Hematopoietic multipotent progenitor cell (in vitro differentiated cells): ENCODE results near the gene PFKL. TPM values are rescaled to one million over a fixed set of nuclear protein-coding genes. Genes with fewer than 3 reads are reported as not detected.

Source experiments
- DNase-seq, 3 donors: peaks; one replicate each; pipeline ENCODE4 v3.0.0-alpha.2; 2011 to 2015; ENCODE audit warnings: low read depth in 2 of 3, low spot score in 2 of 3
- total RNA-seq: library from RNA; depleted of rRNA; stranded (reverse); fragments of >200 nt; gene quantifications from one replicate; pipeline ENCODE4 v1.2.3, GENCODE V29; 2012

The PFKL gene
- total RNA-seq, 1 donor: 278 TPM

DNA sequence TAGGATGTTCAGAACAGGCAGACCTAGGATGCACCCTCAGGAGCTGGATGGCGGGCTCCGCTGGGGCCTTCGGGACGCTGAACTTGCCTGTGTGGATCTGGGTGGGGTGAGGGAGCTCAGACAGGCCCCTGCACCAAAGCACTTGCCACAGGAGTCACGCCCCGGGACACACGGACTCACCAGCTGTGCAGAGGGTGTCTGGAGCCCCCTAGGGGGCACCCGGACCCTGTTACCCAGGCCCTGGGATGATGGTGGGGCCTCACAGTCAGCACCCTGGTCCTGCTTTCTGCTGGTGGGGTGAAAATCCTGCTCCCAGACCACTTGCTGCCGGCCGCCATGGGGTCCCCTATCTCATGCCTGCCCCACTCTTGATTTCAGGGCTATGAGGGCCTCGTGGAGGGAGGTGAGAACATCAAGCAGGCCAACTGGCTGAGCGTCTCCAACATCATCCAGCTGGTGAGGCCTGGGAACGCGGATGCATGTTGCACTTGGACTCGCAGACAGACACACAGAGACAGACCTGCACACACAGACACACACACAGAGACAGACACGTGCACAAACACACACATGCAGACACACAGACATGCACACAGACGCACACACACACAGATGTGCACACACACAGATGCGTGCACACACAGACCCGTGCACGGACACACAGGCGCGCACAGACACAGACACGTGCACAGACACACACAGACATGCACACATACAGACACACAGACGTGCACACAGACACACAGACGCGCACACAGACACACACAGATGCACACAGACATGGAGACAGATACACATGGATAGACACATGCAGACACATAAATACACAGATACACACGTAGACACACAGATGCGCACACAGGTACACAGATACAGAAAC is 11.0 kb downstream of the PFKL start:
- no peak for DNase-seq

DNA sequence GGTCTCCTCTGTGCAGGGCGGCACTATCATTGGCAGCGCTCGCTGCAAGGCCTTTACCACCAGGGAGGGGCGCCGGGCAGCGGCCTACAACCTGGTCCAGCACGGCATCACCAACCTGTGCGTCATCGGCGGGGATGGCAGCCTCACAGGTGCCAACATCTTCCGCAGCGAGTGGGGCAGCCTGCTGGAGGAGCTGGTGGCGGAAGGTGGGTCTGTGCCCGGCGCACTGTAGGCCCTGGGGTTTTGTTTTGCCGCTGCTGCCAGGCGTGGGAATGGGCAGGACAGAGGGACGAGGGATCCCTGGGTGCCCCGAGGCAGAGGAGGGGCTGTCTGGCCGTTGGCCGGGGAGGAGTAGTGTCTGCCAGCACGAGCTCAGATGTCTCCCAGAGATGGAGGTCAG is 12.2 kb downstream of the PFKL start:
- DNase-seq: no peak

DNA sequence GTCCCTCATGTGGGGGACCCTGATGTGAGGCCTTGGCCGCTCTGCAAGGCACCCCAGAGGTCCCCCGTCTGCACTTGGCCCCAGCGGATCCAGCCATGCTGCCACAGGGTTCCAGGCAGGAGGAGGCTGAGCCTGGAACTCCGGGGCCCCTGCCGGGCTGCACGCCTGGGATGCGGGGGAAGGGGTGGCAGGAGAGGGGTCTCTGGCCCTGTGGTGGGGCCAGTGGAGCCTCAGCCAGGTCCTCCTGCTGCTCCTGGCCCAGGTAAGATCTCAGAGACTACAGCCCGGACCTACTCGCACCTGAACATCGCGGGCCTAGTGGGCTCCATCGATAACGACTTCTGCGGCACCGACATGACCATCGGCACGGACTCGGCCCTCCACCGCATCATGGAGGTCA is 12.9 kb downstream of the PFKL start:
- DNase-seq: no peak

DNA sequence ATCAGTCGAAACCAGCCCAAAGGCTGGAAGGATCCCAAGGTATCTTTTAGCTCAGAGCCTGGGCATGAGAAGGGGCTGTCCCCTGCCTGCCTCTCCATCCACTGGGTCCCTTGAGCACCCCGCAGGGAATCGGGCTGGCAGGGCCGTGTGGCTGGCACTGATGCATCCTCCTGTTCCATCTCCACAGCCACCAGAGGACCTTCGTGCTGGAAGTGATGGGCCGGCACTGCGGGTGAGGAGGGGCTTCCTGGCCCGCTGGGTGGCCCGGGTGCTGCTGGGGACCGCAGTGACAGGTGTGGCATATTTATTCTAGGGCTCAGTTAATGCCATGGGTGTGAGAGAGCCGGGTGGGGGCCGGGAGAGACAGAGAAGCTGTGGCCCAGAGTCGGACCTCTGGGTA is 13.6 kb downstream of the PFKL start:
- DNase-seq: no peak

DNA sequence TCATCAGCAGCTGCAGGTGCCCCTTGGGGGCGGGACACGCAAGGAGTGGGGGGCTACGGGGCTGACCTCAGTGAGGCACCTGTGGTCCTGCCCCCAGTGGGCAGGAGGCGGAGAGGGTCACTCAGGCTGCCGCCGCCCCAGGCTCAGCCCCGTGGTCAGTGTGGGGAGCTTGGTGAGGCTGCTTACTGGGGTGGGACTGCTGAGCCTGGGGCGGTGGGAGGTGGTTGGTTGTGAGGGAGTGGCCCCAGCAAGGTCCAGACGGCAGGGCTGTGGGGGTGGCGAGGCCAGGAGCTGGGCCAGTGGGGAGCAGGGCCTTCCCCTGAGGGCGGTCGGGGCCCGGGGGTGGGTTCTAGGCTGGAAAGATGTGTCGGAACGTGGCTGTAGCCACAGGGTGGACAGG is 14.3 kb downstream of the PFKL start:
- DNase-seq: no peak

DNA sequence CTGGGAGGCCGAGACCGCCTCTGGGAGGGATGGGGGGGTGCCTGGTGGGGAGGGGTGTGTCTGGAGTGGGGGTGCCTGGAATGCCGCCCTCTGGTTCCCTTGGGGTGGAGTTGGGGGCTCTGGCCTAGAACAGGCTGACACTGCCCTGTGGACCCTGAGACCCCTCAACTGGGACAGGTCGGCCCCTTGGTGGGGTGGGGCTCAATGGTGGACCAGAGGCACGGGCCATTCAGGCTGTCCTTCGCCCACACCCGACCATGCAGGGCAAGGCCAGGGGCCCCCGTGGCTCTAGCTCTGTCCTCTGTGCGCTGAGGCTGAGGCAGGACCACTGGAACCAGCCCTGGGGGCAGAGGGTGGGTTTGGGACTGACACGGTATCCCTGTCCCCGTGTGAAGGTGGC is 14.7 kb downstream of the PFKL start:
- no peak for DNase-seq

DNA sequence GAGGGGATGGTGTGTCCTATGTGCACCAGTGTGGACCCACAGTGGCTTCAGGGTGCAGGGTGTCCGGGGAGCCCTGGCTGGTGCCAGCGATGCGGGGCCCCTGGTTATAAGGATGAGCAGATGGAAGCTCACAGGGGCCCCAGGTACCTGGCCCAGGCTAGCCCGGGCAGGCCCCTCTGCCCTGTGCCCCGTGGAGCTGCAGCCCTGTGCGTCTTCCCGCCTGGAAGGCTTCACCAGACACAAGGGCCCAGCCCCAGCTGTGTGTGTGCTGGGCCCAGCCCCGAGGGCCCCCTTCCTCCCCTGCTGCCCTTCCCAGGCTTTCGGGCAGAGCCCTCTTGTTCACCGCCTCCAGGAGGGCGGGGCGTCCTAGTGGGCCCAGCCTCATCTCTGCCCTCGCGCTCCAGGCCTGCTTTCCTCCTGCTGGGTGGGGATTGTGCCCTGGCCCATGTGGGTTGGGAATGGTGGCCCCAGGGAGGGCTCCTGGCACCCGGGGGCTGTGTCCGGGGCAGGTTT is 15.9 kb downstream of the PFKL start:
- DNase-seq: no peak

DNA sequence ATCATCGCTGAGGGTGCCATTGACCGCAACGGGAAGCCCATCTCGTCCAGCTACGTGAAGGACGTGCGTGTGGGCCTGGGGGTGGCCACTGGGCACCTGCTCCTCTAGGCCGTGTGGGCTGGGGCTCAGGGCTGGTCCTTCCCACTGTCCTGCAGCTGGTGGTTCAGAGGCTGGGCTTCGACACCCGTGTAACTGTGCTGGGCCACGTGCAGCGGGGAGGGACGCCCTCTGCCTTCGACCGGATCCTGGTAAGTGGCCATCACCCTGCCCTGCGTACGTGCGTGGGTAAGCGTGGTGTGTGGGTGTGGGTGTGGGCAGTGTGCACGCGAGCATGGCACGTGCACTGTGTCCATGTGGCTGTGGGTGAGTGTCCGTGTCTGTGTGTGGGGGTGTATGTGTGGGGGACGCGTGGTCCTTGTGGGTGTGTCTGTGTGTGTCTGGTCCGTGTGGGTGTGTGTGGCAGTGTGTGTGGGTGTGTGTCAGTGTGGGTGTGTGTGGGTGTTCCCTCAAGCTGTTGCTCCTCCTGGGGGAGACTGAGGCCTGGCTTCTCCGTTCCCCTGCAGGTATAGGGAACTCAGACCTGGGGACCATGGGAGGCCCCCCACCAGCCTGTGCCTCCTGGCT is 16.5 kb downstream of the PFKL start:
- no peak for DNase-seq

DNA sequence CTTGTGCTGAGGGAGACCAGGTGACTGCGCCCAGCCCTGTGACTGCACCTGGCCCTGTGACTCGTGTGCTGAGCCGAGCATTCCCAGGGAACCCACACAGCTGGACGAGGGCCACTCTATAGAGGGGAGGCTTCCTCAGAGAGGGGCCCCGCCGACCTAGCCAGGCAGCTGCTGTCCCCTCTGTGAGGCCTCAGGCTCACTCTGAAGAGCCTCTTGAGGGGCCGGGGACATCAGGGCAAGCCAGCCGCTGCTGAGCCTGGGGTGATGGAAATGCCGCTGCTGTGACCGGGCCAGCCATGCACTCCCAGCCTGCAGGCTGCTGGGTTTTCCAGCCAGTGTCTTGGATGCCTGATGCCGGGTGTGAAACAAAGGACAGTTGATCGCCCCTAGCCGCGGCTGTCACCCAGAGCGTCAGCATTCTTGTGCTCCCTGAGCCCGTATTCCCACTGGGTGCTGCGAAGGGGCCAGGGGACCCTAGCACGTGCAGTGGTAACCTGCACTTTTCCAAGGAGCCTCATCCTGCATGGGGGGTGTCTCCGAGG is 17.5 kb downstream of the PFKL start:
- no peak for DNase-seq

DNA sequence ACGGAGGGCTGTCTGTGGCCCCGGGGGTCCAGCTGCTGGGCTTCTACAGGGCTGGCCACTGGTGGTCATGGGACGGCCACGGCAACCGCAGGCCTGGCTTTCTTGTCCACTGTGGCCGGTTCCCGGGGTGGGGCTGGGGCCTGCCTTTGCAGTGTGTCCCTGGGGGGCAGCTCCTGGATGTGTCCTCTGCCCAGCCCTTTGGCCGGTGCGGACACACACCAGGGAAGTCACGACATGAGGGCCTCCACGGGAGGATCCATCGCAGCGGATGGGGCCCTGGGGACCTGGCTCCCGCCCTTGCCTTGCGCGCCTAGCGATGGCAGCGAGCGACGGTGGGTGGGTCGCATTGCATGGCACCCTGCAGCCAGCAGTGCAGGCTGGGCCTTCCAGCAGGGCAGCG is 18.0 kb downstream of the PFKL start:
- no peak for DNase-seq

DNA sequence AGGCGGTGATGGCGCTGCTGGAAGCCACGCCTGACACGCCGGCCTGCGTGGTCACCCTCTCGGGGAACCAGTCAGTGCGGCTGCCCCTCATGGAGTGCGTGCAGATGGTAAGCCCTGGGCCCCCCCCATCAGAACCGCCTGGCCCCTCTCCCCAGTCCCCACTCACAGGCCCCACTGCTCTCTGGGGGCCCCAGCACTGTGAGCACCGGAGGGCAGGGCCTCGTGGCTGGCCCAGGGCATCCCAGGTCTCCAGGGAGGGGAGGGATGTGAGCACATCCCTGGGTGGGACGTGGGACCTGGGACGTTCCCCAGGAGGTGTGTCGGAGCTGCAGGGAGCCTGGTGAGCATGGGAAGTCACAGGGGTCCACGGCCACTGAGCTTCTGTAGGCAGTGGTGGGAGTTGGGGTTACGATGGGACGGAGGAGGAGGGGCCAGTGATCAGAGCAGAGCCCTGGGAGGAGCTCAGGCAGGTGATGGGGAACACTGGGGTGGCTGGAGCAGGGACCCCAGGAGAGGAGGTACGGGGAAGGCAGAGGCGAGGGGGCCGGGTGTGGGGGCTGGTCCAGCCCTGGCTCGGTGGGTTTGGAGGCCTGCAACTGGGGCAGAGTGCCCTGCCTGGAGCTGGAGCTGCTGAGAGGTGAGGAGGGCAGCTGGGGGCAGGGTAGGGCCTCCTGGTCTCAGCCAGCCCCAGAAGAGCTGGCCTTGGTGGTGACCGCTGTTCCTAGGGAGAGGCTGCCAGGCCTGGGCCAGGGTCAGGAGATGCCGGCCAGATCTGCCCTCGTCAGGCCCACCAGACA is 18.8 kb downstream of the PFKL start:
- no peak for DNase-seq

DNA sequence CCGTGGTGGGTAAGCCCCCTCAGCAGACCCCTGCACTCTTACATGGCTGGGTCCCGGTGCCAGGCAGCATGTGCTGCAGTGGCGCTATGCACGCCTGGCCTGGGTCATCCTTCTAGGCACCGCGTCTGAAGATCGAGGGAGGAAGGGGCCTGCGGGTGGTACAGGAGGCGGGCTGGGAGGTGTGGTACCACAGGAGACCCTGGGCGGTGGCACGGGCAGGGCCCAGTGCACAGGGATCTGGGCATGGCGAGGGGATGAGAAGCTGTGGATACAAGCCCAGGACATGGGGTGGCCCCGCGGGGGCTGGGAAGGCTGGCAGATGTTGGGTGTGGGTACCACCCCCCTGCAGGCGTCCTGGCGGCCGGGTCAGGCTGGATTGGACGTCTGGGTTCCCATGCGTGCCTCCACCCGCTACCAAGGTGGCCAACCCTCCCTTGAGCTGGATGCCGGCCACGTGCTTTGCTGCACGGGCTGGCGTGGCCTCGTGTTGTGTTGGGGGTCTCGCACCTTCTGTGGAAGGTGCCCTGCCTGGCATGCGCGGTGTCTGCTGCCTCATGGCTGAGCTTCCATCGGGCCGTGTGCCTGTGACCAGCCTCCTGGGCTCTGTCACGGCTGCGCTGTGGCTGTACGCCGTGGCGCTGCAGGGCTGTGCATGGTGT is 19.7 kb downstream of the PFKL start:
- no peak for DNase-seq

DNA sequence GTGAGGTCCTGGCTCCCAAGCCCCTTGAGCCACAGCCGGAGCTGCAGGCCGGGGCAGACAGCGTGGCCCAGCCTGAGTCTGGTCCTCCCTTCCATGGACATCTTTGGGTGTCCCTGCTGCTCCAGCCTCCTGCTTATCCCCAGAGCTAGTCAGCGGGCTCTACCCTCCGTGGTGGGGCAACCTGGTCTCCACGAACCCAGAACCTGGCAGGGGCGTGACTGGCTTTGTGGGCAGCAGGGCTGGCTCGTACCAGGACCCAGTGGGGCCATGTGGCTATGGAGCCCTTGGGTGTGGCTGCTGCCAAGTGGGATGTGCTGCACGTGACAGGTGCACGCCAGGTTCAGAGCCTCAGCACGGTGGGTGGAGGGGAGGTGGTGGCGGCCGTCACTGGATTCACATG is 21.0 kb downstream of the PFKL start:
- no peak for DNase-seq

DNA sequence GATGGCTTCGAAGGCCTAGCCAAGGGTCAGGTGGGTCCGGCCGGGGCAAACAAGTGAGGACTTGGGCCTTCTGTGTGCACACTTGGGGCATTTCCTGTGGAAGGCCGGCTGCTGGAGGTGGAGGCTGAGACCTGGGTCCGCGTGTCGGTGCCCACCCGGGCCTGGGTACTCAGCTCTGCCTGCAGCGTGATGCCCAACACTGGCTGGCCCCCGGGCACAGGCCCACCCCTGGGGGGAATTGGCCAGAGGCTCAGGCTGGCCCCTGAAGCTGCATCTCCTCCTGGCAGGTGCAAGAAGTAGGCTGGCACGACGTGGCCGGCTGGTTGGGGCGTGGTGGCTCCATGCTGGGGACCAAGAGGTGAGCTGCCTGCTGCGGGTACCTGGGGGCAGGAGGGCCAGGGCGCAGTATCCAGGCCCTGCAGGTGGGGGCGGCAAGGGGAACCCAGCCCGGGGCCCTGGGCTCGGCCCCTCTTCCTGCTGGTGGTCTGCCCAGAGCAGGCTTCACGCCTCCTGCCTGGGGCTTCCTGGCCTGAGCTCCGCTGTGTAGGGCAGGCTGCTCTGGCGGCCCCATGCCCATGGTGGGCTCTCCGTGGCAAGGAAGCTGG is 22.1 kb downstream of the PFKL start:
- no peak for DNase-seq

DNA sequence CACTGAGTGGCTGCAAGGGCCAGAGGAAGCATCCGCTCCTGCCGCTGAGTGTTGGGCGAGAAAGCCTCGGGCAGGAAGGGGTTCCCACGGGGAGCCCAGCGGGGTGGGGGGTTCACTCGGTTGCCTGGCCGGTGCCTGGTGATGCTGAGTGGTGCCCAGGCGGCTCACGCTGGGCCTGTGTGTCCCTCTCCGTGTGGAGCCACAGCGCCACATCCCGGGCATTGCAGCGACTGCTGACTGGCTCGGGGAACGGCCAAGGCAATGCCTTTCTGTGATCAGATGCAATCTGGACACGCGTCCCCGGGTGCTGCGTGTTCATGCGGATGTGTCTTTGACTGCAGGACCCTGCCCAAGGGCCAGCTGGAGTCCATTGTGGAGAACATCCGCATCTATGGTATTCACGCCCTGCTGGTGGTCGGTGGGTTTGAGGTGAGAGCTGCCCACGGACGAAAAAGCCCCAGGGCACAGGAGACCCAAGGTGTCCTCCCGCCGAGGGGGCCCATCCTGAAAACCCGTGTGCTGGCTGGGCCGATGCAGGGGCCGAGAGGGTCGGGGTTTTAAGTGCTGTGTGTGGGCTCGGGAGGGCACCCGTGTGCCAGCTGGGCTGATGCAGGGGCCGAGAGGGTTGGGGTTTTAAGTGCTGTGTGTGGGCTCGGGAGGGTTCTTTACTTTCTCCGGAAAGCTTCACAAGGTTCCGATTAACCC is 22.9 kb downstream of the PFKL start:
- no peak for DNase-seq

DNA sequence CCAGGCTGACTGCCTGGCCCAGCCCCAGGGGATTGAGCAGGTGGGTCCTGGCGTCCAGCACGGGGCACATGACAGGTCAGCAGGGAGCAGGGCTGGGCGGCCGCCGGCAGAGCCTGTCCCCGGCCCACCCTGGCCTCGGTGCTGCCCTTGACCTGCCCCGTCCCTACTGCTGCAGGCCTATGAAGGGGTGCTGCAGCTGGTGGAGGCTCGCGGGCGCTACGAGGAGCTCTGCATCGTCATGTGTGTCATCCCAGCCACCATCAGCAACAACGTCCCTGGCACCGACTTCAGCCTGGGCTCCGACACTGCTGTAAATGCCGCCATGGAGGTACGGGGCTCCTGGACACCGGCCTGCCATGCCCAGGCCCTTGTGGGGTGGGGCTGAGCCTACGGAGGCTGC is 23.7 kb downstream of the PFKL start:
- no peak for DNase-seq

DNA sequence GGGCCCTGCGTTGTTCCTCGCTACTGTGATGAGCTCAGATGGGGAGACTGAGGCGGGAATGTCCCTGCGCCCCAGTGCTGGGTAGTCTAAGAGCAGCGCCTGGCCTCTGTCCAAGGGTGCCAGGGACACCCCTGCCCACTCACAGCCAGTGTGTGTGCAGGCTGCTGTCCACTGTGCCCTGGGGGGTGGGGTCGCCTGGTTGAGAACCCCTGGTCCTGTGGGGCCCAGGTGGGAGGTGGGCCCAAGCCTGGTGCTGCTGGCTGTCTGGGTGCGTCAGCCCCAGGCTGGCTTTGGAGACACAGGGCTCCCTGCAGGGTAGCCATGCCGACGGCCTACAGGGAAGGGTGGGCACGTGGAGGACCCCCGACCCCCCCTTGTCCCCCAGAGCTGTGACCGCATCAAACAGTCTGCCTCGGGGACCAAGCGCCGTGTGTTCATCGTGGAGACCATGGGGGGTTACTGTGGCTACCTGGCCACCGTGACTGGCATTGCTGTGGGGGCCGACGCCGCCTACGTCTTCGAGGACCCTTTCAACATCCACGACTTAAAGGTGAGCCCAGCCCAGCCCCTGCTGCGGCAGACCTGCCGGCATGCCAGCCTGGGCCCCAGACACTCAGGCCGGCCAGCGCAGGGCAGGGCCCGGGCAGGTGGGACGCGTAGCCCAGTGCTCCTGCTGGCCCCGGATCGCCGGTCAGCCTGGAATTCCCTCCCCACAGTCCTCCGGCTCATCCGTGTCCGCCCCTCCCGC is 24.4 kb downstream of the PFKL start:
- DNase-seq: no peak

DNA sequence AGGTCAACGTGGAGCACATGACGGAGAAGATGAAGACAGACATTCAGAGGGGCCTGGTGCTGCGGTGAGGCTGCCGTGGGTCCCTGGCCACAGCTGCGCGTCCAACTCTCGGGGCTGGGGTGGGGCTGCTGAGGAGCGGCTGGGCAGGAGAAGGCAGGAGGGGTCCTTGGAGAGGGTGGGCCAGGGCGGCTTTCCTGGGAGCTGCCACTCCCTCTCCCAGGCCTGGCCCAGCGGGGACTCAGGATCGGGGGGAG is 24.9 kb downstream of the PFKL start:
- DNase-seq: no peak
